ENCODE data around the gene PLEKHO2.

DNA sequence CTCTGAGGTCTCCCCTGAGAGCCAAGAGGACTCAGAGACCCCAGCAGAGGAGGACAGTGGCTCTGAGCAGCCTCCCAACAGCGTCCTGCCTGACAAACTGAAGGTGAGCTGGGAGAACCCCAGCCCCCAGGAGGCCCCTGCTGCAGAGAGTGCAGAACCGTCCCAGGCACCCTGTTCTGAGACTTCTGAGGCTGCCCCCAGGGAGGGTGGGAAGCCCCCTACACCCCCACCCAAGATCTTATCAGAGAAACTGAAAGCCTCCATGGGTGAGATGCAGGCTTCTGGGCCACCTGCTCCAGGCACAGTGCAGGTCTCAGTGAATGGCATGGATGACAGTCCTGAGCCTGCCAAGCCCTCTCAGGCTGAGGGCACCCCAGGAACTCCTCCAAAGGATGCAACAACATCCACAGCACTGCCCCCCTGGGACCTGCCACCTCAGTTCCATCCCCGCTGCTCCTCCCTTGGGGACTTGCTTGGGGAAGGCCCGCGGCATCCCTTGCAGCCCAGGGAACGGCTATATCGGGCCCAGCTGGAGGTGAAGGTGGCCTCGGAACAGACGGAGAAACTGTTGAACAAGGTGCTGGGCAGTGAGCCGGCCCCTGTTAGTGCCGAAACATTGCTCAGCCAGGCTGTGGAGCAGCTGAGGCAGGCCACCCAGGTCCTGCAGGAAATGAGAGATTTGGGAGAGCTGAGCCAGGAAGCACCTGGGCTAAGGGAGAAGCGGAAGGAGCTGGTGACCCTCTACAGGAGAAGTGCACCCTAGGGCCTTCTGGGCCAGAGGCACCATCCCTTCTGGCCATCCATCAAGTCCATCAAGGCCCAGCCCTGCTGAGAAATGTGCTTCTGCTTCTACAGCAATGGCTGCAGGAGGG is 23.6 kb downstream of the PLEKHO2 start:
- TF ChIP-seq, protein P1, sequence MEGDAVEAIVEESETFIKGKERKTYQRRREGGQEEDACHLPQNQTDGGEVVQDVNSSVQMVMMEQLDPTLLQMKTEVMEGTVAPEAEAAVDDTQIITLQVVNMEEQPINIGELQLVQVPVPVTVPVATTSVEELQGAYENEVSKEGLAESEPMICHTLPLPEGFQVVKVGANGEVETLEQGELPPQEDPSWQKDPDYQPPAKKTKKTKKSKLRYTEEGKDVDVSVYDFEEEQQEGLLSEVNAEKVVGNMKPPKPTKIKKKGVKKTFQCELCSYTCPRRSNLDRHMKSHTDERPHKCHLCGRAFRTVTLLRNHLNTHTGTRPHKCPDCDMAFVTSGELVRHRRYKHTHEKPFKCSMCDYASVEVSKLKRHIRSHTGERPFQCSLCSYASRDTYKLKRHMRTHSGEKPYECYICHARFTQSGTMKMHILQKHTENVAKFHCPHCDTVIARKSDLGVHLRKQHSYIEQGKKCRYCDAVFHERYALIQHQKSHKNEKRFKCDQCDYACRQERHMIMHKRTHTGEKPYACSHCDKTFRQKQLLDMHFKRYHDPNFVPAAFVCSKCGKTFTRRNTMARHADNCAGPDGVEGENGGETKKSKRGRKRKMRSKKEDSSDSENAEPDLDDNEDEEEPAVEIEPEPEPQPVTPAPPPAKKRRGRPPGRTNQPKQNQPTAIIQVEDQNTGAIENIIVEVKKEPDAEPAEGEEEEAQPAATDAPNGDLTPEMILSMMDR (IDR thresholded peaks at IDR 0.05) = no peak
- no peak for TF ChIP-seq POLR2A (IDR thresholded peaks at IDR 0.05)

Data from esophagus squamous epithelium (tissue), 4 donors.